Esophagus muscularis mucosa (tissue), 4 donors: ENCODE measurements around the gene TRPM3. TPM values are rescaled to one million over a fixed set of nuclear protein-coding genes. Genes with fewer than 3 reads are reported as not detected.

Source experiments
- DNase-seq: peaks from one replicate; pipeline ENCODE4 v3.0.0-alpha.2; 2017; ENCODE audit errors: extremely low spot score
- H3K27ac ChIP-seq, 4 donors: fragments of 200-600 bp; sonication (generic); replicated peaks in 1 of 4; 1 replicate in 3 of 4; 2 replicates in 1 of 4; pipeline ENCODE4 v1.5.1; 2016 to 2019; ENCODE audit warnings: mild to moderate bottlenecking in 1 of 4
- H3K27me3 ChIP-seq, 4 donors: fragments of 200-600 bp; sonication (generic); one replicate each; pipeline versions ENCODE4 v1.5.1 to v1.6.0; 2016 to 2019
- H3K36me3 ChIP-seq, 4 donors: fragments of 200-600 bp; sonication (generic); one replicate each; pipeline ENCODE4 v1.5.1; 2016 to 2019
- H3K4me1 ChIP-seq, 4 donors: fragments of 200-600 bp; sonication (generic); one replicate each; pipeline ENCODE4 v1.5.1; 2016 to 2019
- H3K4me3 ChIP-seq, 4 donors: fragments of 200-600 bp; sonication (generic); 1 replicate in 2 of 4; 2 replicates in 2 of 4; pipeline ENCODE4 v1.5.1; 2016 to 2019; ENCODE audit warnings: mild to moderate bottlenecking in 4 of 4, moderate library complexity in 1 of 4
- H3K9me3 ChIP-seq, 4 donors: fragments of 200-600 bp; sonication (generic); 1 replicate in 3 of 4; 2 replicates in 1 of 4; pipeline ENCODE4 v1.5.1; 2016 to 2019
- EP300 ChIP-seq: sonication (generic); formaldehyde crosslinking; IDR thresholded peaks from one replicate; pipeline ENCODE4 v1.6.1; 2017; ENCODE audit warnings: antibody characterized with exemption
- POLR2A ChIP-seq: fragments of 450-650 bp; IDR thresholded peaks from one replicate; pipeline ENCODE4 v1.6.1; 2017; ENCODE audit warnings: antibody characterized with exemption, moderate library complexity, mild to moderate bottlenecking, low read depth
- POLR2AphosphoS5 ChIP-seq, 2 donors: sonication (generic); formaldehyde crosslinking; IDR thresholded peaks; one replicate each; pipeline ENCODE4 v1.6.1; 2017; ENCODE audit warnings: antibody characterized with exemption in 2 of 2
- WGBS: methylation state at CpG from one replicate; pipeline ENCODE4 v1.1.5; 2018; 5-methylcytosine and 5-hydroxymethylcytosine counted together
- intact Hi-C: fragments of 100-400 bp; cut with DNase I; formaldehyde crosslinking; loops from one replicate; pipeline ENCODE4 v1.15.1; 2023
- total RNA-seq, 4 donors: library from RNA; depleted of rRNA; stranded (reverse); fragments of >200 nt; gene quantifications; one replicate each; pipeline versions ENCODE4 v1.1.0 to v1.2.1, GENCODE V29; 2016
- TF ChIP-seq, protein P1 (sequence below), 3 experiments: fragments of 200-600 bp in 2 of 3; fragments of 450-650 bp in 1 of 3; sonication (generic) in 2 of 3; IDR thresholded peaks; one replicate each; pipeline ENCODE4 v1.5.1; 2017 to 2019; ENCODE audit warnings: antibody characterized with exemption in 3 of 3, mild to moderate bottlenecking in 2 of 3, moderate library complexity in 1 of 3

The TRPM3 gene
- total RNA-seq, 4 donors from 2014 or later: 0.13 to 0.17 TPM; not detected in 2

DNA sequence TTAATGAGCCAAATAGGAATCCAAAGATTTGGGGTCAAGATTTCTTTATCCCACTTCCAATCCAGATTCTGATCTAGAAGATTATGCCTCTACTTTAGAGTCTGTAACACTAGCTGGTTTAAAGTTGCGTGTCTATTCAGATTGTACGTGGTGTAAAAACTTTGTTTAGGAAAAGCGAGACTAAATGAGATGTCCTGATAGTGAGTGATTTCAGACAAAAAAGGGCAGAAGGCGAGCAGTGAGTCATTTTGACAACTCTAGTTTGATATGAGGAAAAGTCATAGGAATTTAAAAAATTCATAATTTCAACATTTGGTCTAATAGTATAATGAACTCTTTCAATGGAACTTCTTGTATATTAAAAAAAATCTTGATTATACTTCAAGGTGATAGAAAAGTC, 587.4 kb downstream of the TRPM3 start:
- Histone ChIP-seq H3K4me1 (peaks cover 0 to 6% (median 1%) of the 10 kb centered on the region in 4 donors), H3K4me3 (no peak overlapping the region), H3K27me3 (no peaks in the 10 kb centered on the region), H3K36me3 (no peaks in the 10 kb centered on the region), H3K9me3 (no peaks in the 10 kb centered on the region), H3K27ac (no peak overlapping the region)
- no peak for DNase-seq
- TF ChIP-seq, protein P1, sequence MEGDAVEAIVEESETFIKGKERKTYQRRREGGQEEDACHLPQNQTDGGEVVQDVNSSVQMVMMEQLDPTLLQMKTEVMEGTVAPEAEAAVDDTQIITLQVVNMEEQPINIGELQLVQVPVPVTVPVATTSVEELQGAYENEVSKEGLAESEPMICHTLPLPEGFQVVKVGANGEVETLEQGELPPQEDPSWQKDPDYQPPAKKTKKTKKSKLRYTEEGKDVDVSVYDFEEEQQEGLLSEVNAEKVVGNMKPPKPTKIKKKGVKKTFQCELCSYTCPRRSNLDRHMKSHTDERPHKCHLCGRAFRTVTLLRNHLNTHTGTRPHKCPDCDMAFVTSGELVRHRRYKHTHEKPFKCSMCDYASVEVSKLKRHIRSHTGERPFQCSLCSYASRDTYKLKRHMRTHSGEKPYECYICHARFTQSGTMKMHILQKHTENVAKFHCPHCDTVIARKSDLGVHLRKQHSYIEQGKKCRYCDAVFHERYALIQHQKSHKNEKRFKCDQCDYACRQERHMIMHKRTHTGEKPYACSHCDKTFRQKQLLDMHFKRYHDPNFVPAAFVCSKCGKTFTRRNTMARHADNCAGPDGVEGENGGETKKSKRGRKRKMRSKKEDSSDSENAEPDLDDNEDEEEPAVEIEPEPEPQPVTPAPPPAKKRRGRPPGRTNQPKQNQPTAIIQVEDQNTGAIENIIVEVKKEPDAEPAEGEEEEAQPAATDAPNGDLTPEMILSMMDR (IDR thresholded peaks at IDR 0.05): no peak
- TF ChIP-seq POLR2AphosphoS5 (IDR thresholded peaks at IDR 0.05): no peak
- WGBS: 86% methylated on average over 4 of the region's 4 CpGs
- intact Hi-C loops: no loop called here

DNA sequence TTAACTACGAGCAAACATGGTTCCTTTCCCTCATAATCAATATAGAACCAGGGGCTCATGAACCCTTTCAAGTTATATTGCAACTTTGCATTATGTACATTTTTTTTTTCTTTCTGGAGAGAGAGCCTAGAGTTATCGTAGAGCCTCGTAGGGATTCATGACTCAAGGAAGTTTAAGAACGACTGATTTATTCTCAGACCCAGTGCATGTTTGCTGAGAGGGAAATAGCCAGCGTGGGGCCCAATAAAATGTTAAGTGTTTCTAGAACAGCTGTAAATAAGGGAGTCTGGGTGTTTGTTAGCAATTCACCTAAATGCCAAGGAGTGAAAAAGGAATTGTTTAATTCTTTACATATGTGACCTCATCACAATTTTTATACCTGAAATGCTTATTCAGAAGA, 587.9 kb downstream of the TRPM3 start:
- no peak overlapping the region for H3K4me3 ChIP-seq
- whole genome bisulfite sequencing: 94% methylated on average over 5 of the region's 5 CpGs
- no peaks in the 10 kb centered on the region for H3K27me3 ChIP-seq
- TF ChIP-seq, protein P1 (IDR thresholded peaks at IDR 0.05): no peak
- no peak for DNase-seq
- H3K4me1 ChIP-seq: peaks cover 0 to 6% (median 1%) of the 10 kb centered on the region in 4 donors
- intact Hi-C loops: no loop called here
- no peaks in the 10 kb centered on the region for H3K9me3 ChIP-seq
- H3K27ac ChIP-seq: no peak overlapping the region
- no peaks in the 10 kb centered on the region for H3K36me3 ChIP-seq

DNA sequence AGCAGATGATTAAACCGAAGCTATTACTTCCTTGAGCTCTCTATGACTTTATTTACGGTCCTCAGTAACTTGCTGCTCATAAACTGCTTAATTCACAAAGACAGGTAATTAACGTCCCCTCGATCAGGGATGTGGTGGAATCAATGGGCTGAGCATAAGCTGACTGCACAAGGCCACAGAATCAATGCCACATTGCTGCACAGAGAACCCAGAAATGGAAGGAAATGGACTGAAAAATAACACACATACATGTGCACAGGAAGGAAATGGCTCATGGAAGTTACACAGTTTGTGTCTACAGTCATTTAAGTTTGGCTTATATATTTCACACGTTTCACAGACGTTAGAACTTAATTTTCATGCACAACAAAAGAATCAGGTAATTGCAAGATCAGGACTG, 588.7 kb downstream of the TRPM3 start:
- Histone ChIP-seq H3K27me3 (no peaks in the 10 kb centered on the region), H3K4me3 (no peak overlapping the region), H3K4me1 (peaks cover 0 to 6% (median 1%) of the 10 kb centered on the region in 4 donors), H3K27ac (no peak overlapping the region), H3K9me3 (no peaks in the 10 kb centered on the region), H3K36me3 (no peaks in the 10 kb centered on the region)
- intact Hi-C loops: no loop called here
- no peak for DNase-seq
- WGBS: 85% methylated on average over 6 of the region's 6 CpGs
- no peak for TF ChIP-seq POLR2AphosphoS5 (IDR thresholded peaks at IDR 0.05)
- TF ChIP-seq, protein P1 (IDR thresholded peaks at IDR 0.05): no peak
- no peak for TF ChIP-seq POLR2A
- no peak for TF ChIP-seq EP300

DNA sequence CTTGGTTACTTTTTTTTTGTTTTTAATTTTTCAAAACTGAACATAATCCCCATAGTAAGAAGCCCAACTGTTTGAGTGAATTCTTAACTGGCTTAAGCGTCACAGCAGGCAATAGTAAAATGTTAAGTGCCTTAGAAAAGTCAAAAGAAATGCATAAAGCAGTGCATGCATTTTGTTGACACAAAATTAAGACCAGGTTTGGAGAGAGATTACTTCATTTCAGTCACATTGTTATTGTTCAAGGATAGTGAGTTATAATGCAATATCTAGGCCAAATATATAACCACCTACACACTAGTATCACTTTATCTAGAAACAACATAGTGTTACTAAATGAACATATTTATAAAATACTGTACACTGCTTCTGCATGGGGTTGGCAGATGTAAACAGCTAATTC, 590.1 kb downstream of the TRPM3 start:
- WGBS: 84% methylated on average over 1 of the region's 1 CpG
- Histone ChIP-seq H3K4me3 (no peak overlapping the region), H3K27me3 (no peaks in the 10 kb centered on the region), H3K4me1 (peaks cover 0 to 6% (median 1%) of the 10 kb centered on the region in 4 donors), H3K27ac (no peak overlapping the region), H3K9me3 (no peaks in the 10 kb centered on the region), H3K36me3 (no peaks in the 10 kb centered on the region)
- no peak for DNase-seq
- intact Hi-C loops: no loop called here
- TF ChIP-seq, protein P1 (IDR thresholded peaks at IDR 0.05): no peak
- no peak for TF ChIP-seq POLR2A
- no peak for TF ChIP-seq EP300
- TF ChIP-seq POLR2AphosphoS5 (IDR thresholded peaks at IDR 0.05): no peak

GRCh38 chr9:70530716-70531115, 590.7 kb downstream of the TRPM3 start:
- no peaks in the 10 kb centered on the region for H3K36me3 ChIP-seq
- no peaks in the 10 kb centered on the region for H3K9me3 ChIP-seq
- H3K4me1 ChIP-seq: peaks cover 0 to 6% (median 1%) of the 10 kb centered on the region in 4 donors
- WGBS: 91% methylated on average over 5 of the region's 5 CpGs
- DNase-seq: no peak
- H3K27ac ChIP-seq: no peak overlapping the region
- intact Hi-C loops: no loop called here
- no peak for TF ChIP-seq POLR2AphosphoS5 (IDR thresholded peaks at IDR 0.05)
- TF ChIP-seq, protein P1 (IDR thresholded peaks at IDR 0.05): no peak
- TF ChIP-seq POLR2A: no peak
- TF ChIP-seq EP300: no peak
- no peaks in the 10 kb centered on the region for H3K27me3 ChIP-seq
- no peak overlapping the region for H3K4me3 ChIP-seq
